PC-9 (cell line): ENCODE results near the gene ROS1. TPM values are rescaled to one million over a fixed set of nuclear protein-coding genes. Genes with fewer than 3 reads are reported as not detected.
A peak's percentile ranks its signal among the peaks of the same experiment; 100 is the strongest.

ENCODE experiments used
- BruUV-seq: library from RNA; stranded (reverse); fragments of 400-500 nt; replicated peaks from 2 replicates; lab custom pipeline; 2021; lab: Mats Ljungman, UMichigan
- CTCF ChIA-PET: fragments of 300-600 bp; sonication (Branson Sonifier 250); formaldehyde crosslinking; loops from one replicate; lab custom pipeline; 2022; ENCODE audit warnings: antibody characterized with exemption; lab: Charles Lee
- POLR2A ChIA-PET: fragments of 300-600 bp; sonication (Branson Sonifier 250); formaldehyde crosslinking; loops from one replicate; lab custom pipeline; 2022; ENCODE audit warnings: antibody characterized with exemption; ENCODE audit not compliant: unreplicated experiment; lab: Charles Lee
- DNase-seq, 2 experiments: peaks; one replicate each; pipeline versions ENCODE4 v3.0.0 to v3.0.0-alpha.2; 2015 to 2022; ENCODE audit warnings: mixed read lengths in 1 of 2
- H2AFZ ChIP-seq: fragments of 200-600 bp; sonication (generic); 2 replicates; pipeline ENCODE4 v1.8.1; 2017; ENCODE audit warnings: antibody characterized with exemption
- H3F3A ChIP-seq: fragments of 200-600 bp; sonication (generic); 2 replicates; pipeline ENCODE4 v1.8.1; 2017; ENCODE audit warnings: antibody characterized with exemption, mild to moderate bottlenecking, low read depth; ENCODE audit not compliant: insufficient read depth
- H3K27ac ChIP-seq: fragments of 200-600 bp; sonication (generic); 2 replicates; pipeline ENCODE4 v1.6.1; 2016; ENCODE audit warnings: mixed run types
- H3K27me3 ChIP-seq: fragments of 200-600 bp; sonication (generic); 2 replicates; pipeline ENCODE4 v1.6.1; 2016; ENCODE audit warnings: low read depth, mixed run types; ENCODE audit not compliant: insufficient read depth
- H3K36me3 ChIP-seq: fragments of 200-600 bp; sonication (generic); 2 replicates; pipeline ENCODE4 v1.6.1; 2016; ENCODE audit warnings: low read depth, mixed run types
- H3K4me1 ChIP-seq: fragments of 200-600 bp; sonication (generic); replicated peaks from 2 replicates; pipeline ENCODE4 v1.6.1; 2016; ENCODE audit warnings: mixed run types; ENCODE audit not compliant: insufficient read depth
- H3K4me2 ChIP-seq: fragments of 200-600 bp; sonication (generic); 2 replicates; pipeline ENCODE4 v1.6.1; 2017; ENCODE audit warnings: mixed run types
- H3K4me3 ChIP-seq: fragments of 200-600 bp; sonication (generic); 2 replicates; pipeline ENCODE4 v1.6.1; 2016; ENCODE audit warnings: mixed run types
- H3K79me2 ChIP-seq: fragments of 200-600 bp; sonication (generic); 2 replicates; pipeline ENCODE4 v1.6.1; 2017; ENCODE audit warnings: low read depth, mixed run types
- H3K9me2 ChIP-seq: fragments of 200-600 bp; sonication (generic); 2 replicates; pipeline ENCODE4 v1.8.1; 2017; ENCODE audit warnings: mild to moderate bottlenecking; ENCODE audit not compliant: insufficient read depth
- H3K9me3 ChIP-seq: fragments of 200-600 bp; sonication (generic); 2 replicates; pipeline ENCODE4 v1.8.1; 2016; ENCODE audit warnings: low read depth; ENCODE audit not compliant: insufficient read depth
- H4K20me1 ChIP-seq: fragments of 200-600 bp; sonication (generic); 2 replicates; pipeline ENCODE4 v1.8.1; 2017; ENCODE audit not compliant: insufficient read depth
- EZH2 ChIP-seq: fragments of 200-600 bp; sonication (generic); IDR thresholded peaks from 2 replicates; pipeline ENCODE4 v1.8.0; 2017; ENCODE audit warnings: antibody characterized with exemption, low read depth
- intact Hi-C: fragments of 100-400 bp; cut with micrococcal nuclease; formaldehyde crosslinking; loops from one replicate; pipeline ENCODE4 v1.10.0; 2022; ENCODE audit not compliant: unreplicated experiment
- total RNA-seq: library from RNA; stranded (reverse); gene quantifications from 2 replicates; pipeline ENCODE4 v1.2.3, GENCODE V29; 2021
- TF ChIP-seq, protein P1 (sequence below): fragments of 200-600 bp; sonication (generic); conservative IDR thresholded peaks from 2 replicates; pipeline ENCODE4 v1.6.1; 2017; ENCODE audit warnings: mixed run types, antibody characterized with exemption, mild to moderate bottlenecking, moderate library complexity

ROS1 gene
- total RNA-seq, 1 experiment from 2014 or later = not detected

DNA sequence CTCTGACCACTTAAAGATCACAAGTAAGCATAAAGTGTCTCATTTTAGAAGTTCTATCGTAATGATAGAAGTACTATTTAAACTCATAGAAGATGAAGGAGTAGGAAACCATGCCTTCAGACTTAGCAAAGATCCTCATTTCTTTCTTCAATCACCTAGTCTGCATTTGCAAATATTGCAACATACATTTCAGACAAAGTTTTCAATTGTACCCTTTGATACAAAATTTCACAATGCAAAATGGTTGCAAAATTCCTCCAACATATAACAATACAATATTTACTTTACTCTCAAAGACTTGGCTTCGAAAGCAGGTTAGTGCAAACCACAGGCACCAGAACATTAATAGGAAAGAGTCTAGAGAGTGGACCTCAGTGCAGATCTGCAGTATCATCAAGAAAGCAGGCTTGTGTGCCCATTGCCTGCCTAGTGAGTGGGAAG lies 16.1 kb upstream of the ROS1 start:
- peaks cover 42% of the 10 kb centered on the region for H3F3A ChIP-seq
- no peaks in the 10 kb centered on the region for H4K20me1 ChIP-seq
- H2AFZ ChIP-seq = no peak overlapping the region
- H3K79me2 ChIP-seq = no peaks in the 10 kb centered on the region
- peaks cover 26% of the 10 kb centered on the region for H3K9me3 ChIP-seq
- TF ChIP-seq, protein P1, sequence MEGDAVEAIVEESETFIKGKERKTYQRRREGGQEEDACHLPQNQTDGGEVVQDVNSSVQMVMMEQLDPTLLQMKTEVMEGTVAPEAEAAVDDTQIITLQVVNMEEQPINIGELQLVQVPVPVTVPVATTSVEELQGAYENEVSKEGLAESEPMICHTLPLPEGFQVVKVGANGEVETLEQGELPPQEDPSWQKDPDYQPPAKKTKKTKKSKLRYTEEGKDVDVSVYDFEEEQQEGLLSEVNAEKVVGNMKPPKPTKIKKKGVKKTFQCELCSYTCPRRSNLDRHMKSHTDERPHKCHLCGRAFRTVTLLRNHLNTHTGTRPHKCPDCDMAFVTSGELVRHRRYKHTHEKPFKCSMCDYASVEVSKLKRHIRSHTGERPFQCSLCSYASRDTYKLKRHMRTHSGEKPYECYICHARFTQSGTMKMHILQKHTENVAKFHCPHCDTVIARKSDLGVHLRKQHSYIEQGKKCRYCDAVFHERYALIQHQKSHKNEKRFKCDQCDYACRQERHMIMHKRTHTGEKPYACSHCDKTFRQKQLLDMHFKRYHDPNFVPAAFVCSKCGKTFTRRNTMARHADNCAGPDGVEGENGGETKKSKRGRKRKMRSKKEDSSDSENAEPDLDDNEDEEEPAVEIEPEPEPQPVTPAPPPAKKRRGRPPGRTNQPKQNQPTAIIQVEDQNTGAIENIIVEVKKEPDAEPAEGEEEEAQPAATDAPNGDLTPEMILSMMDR = no peak
- no peak for TF ChIP-seq EZH2
- intact Hi-C loops = loop anchor here (5.0 kb wide), 1 partner anchor 40 kb away; no protein-coding TSS in a partner anchor
- H3K4me2 ChIP-seq = peak overlapping the region; percentile 41
- H3K27ac ChIP-seq = peak overlapping the region; percentile 76
- no peaks in the 10 kb centered on the region for H3K9me2 ChIP-seq
- H3K27me3 ChIP-seq = no peaks in the 10 kb centered on the region
- 0 out of 2 replicates have a peak overlapping the region, but pooled peaks have one; percentile 2 for H3K4me3 ChIP-seq
- ChIA-PET POLR2A (no interaction called here), CTCF (no interaction called here)
- no TSS peak for BruUV-seq
- DNase-seq = peak in 1 of 2 experiments; percentile 90
- H3K4me1 ChIP-seq = peaks cover 32% of the 10 kb centered on the region
- H3K36me3 ChIP-seq = no peaks in the 10 kb centered on the region

DNA sequence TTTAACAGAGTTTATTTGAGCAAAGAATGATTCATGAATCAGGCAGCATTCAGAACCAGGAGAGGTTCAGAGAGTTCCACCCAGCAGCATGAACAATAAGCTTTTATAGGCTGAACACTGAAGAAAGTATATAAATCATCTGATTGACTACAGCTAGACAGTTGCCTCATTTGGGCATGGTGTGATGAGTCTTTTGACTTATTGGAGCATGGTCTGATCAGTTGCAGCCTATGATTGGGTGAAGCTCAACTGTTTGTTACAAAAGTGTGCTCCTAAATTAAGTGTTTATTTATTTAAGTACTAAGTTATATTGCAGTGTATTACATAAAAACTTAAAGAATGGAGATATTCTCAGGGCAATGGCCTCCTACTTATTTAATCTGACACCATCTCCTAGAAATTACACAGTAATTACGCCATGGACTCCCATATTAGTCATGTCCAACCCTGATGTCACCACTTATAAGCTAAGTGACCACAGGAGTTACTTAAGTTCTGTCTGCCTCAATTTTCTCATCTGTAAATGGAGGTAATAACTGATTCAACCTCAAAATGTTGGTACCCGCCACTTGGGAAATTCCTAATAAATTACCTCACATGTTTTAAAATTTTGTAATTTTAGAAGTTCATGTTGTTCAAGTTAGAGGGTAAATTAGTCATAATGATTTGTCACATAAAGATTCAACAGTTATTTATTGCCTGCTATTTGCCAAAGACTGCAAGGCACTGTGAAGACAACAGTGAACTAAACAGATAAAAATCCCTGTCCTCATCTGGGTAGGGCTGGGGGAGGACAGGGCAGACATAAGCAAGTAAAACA lies 15.2 kb upstream of the ROS1 start:
- ChIA-PET POLR2A (no interaction called here), CTCF (interaction anchor here (0.5 to 0.7 kb wide), 3 partner anchors 41 to 1271 kb away, joined by 3 to 6 read pairs (median 4); no protein-coding TSS in a partner anchor)
- Histone ChIP-seq H3K9me3 (peaks cover 26% of the 10 kb centered on the region), H3K9me2 (no peaks in the 10 kb centered on the region), H3K36me3 (no peaks in the 10 kb centered on the region), H3F3A (peaks cover 42% of the 10 kb centered on the region), H3K27ac (peak overlapping the region; percentile 76), H3K4me2 (peak overlapping the region; percentile 41), H3K4me3 (peak overlapping the region; percentile 6; the same call in 1 of the 2 replicates), H3K27me3 (no peaks in the 10 kb centered on the region), H3K4me1 (peaks cover 32% of the 10 kb centered on the region), H2AFZ (no peak overlapping the region), H4K20me1 (no peaks in the 10 kb centered on the region), H3K79me2 (no peaks in the 10 kb centered on the region)
- TF ChIP-seq, protein P1 = no peak
- no peak for TF ChIP-seq EZH2
- no TSS peak for BruUV-seq
- intact Hi-C loops = loop anchor here (5.0 kb wide), 1 partner anchor 39 kb away; no protein-coding TSS in a partner anchor
- DNase-seq = peak in 1 of 2 experiments; percentile 96

DNA sequence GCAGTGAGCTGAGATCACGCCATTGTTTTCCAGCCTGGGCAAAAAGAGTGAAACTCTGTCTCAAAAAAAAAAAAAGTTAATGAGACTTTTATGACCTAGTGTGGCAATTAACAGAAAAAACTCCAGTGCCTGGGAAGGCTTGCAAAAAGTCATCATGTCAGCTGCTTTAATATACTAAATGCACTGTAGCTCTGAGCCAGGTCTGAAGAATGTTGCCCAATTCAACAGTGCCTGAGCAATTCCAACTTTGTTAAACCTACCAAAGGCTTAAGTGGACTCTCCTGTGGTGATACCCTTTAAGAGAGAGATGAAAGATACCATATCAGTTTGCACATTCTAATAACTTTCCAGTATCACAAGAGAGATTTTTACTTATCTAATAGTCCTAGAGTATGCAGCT lies 6.5 kb upstream of the ROS1 start:
- Histone ChIP-seq H3F3A (no peaks in the 10 kb centered on the region), H4K20me1 (no peaks in the 10 kb centered on the region), H3K4me1 (no peaks in the 10 kb centered on the region), H3K9me3 (no peaks in the 10 kb centered on the region; the same call in 1 of the 2 replicates), H3K27me3 (no peaks in the 10 kb centered on the region), H3K9me2 (no peaks in the 10 kb centered on the region), H3K27ac (no peak overlapping the region), H3K4me3 (no peak overlapping the region), H3K36me3 (no peaks in the 10 kb centered on the region), H2AFZ (no peak overlapping the region), H3K79me2 (no peaks in the 10 kb centered on the region), H3K4me2 (no peak overlapping the region)
- intact Hi-C loops = no loop called here
- BruUV-seq = no TSS peak
- TF ChIP-seq EZH2 = no peak
- TF ChIP-seq, protein P1 = no peak
- ChIA-PET POLR2A (no interaction called here), CTCF (no interaction called here)
- DNase-seq = no peak
